Dendritic cell treated with granulocyte-macrophage colony-stimulating factor and Interleukin-4, amounts not matched to agents 40 ng/mL and 50 ng/mL, for 4 days (primary cell): ENCODE measurements around the gene TLE3.

ENCODE experiments used
- H3K27ac Mint-ChIP-seq: one replicate; pipeline ENCODE4 v1.8.0; 2022; ENCODE audit warnings: mild to moderate bottlenecking, mixed read lengths
- H3K27me3 Mint-ChIP-seq: one replicate; pipeline ENCODE4 v1.8.0; 2022; ENCODE audit warnings: mild to moderate bottlenecking, mixed read lengths
- H3K36me3 Mint-ChIP-seq: one replicate; pipeline ENCODE4 v1.8.0; 2022; ENCODE audit warnings: low read depth, mixed read lengths
- H3K4me1 Mint-ChIP-seq: one replicate; pipeline ENCODE4 v1.8.0; 2022; ENCODE audit warnings: low read depth, mixed read lengths
- H3K4me3 Mint-ChIP-seq: one replicate; pipeline ENCODE4 v1.8.0; 2022; ENCODE audit warnings: mild to moderate bottlenecking, moderate library complexity, mixed read lengths
- H3K9me3 Mint-ChIP-seq: one replicate; pipeline ENCODE4 v1.8.0; 2022; ENCODE audit warnings: mixed read lengths
- intact Hi-C: fragments of 100-400 bp; cut with micrococcal nuclease; formaldehyde crosslinking; loops from one replicate; pipeline ENCODE4 v1.15.0; 2022

The TLE3 gene

DNA sequence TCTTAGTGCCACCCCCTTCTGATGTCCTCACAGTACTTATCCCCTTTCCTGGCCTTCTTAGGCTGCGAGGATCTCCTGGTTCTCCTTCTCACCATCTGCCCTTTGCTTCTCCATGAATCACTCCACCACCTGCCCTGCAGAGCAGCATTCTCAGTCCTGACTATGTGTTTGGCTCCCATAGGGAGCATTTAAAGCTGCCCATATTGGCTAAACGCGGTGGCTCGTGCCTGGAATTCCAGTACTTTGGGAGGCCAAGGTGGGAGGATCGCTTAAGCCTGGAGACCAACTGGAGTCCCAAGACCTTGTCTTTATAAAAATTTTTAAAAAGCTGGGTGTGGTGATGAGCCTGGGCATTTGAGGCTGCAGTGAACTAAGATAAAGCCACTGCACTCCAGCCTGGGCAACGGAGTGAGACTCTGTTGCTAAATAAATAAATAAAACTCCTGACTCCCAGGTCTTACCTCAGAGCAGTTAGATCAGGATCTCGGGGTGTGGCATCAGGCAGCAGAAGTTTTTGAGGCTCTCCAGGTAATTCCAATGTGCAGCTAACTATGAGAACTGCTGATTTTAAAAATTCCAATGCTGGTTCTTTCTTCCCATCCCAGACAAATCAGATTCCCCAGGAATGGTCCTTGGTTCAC is 36.2 kb upstream of the TLE3 start:
- Mint-ChIP-seq H3K4me1 (peaks cover 5% of the 10 kb centered on the region), H3K27ac (no peak overlapping the region), H3K4me3 (no peak overlapping the region), H3K9me3 (no peaks in the 10 kb centered on the region), H3K36me3 (no peaks in the 10 kb centered on the region), H3K27me3 (peaks cover 48% of the 10 kb centered on the region)
- intact Hi-C loops, result no loop called here

DNA sequence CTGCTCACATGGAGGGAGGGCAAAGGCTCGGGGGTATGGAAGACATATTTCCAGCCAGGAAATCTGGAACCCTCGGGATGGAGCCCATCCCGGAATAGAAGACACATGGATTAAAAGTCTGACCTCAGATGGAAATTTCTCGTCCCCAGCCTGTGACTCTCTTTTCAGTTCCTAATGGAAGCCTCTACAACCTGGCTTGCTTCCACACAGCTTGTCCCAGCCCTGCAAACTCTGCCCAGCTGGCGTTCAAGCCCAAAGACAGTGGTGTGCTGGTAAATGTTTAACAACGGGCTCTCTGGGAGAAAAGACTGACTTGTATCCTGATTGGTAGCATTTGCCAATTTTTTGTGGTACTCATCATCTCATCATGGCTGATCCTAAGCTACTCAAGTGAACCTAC is 35.6 kb upstream of the TLE3 start:
- Mint-ChIP-seq H3K36me3 (no peaks in the 10 kb centered on the region), H3K4me3 (no peak overlapping the region), H3K9me3 (no peaks in the 10 kb centered on the region), H3K4me1 (peaks cover 10% of the 10 kb centered on the region), H3K27me3 (peaks cover 43% of the 10 kb centered on the region), H3K27ac (no peak overlapping the region)
- intact Hi-C loops, result no loop called here

DNA sequence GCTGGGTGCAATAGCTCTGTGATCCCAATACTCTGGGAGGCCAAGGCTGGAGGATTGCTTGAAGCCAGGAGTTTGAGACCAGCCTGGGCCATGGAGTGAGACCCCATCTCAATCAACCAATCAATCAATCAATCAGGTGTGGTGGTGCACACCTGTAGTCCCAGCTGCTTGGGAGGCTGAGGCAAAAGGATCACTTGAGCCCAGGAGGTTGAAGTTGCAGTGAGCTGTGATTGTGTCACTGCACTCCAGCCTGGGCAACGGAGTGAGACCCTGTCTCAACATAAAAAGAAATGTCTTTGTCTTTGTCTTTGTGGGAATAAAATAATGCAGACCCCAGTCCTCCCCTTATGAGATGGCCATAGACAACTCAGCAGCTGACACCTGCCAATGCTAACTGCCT is 34.9 kb upstream of the TLE3 start:
- H3K4me3 Mint-ChIP-seq, result no peak overlapping the region
- H3K4me1 Mint-ChIP-seq, result peaks cover 17% of the 10 kb centered on the region
- no peak overlapping the region for H3K27ac Mint-ChIP-seq
- no peaks in the 10 kb centered on the region for H3K36me3 Mint-ChIP-seq
- peaks cover 45% of the 10 kb centered on the region for H3K27me3 Mint-ChIP-seq
- intact Hi-C loops, result no loop called here
- no peaks in the 10 kb centered on the region for H3K9me3 Mint-ChIP-seq

DNA sequence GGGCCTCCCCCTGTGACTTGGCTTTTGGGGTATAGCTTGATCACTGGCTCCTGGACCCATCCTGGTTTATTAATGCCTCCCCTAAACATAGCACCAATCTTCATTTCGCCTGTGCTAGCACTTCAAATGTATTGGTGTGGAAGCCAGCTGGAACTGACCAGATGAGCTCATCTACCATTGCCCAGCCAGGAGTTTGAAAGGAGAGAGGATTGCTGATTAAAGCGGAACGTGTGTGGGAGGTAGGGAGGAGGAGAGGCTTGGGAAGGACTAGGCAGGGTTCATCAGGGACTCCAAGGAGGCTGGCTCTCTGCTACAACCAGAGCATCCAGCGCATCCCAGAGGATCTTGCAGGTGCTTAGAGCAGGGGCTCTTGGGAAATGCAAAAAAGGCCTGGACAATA is 34.4 kb upstream of the TLE3 start:
- H3K4me3 Mint-ChIP-seq, result no peak overlapping the region
- H3K9me3 Mint-ChIP-seq, result no peaks in the 10 kb centered on the region
- H3K36me3 Mint-ChIP-seq, result no peaks in the 10 kb centered on the region
- intact Hi-C loops, result no loop called here
- H3K27ac Mint-ChIP-seq, result no peak overlapping the region
- peaks cover 18% of the 10 kb centered on the region for H3K4me1 Mint-ChIP-seq
- peaks cover 48% of the 10 kb centered on the region for H3K27me3 Mint-ChIP-seq

DNA sequence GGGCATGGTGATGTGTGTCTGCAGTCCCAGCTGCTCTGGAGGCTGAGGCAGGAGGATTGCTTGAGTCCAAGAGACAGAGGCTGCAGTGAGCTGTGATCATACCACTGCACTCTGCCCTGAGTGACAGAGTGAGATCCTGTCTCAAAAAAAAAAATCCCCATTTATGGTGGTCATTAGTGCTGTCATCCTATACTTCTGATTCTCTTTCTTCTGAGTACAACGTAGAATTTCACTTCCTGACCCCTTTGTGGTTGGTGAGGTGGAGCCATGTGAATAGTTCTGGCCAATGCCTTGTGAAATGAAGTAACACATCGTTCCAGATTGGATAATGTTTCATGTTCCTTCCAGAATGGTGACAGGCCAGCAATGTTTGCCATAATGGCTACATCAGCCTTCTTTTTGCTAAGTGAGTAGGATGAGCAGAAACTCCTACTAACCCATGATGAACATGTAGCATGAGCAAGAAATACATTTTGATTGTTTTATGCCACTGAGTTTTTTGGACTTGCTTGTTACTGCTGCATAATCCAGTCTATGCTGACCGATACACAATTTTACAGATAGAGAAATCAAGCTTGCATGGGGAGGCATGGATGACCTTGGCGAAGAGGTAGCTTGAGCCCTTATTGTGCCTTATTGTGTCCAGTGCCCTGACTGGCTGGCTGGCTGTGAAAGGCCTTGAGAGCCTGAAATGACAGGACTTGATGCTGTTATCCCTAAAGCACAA is 30.9 kb upstream of the TLE3 start:
- no peak overlapping the region for H3K4me3 Mint-ChIP-seq
- intact Hi-C loops, result no loop called here
- no peaks in the 10 kb centered on the region for H3K9me3 Mint-ChIP-seq
- no peaks in the 10 kb centered on the region for H3K36me3 Mint-ChIP-seq
- H3K27ac Mint-ChIP-seq, result no peak overlapping the region
- H3K4me1 Mint-ChIP-seq, result peaks cover 18% of the 10 kb centered on the region
- peaks cover 60% of the 10 kb centered on the region for H3K27me3 Mint-ChIP-seq

DNA sequence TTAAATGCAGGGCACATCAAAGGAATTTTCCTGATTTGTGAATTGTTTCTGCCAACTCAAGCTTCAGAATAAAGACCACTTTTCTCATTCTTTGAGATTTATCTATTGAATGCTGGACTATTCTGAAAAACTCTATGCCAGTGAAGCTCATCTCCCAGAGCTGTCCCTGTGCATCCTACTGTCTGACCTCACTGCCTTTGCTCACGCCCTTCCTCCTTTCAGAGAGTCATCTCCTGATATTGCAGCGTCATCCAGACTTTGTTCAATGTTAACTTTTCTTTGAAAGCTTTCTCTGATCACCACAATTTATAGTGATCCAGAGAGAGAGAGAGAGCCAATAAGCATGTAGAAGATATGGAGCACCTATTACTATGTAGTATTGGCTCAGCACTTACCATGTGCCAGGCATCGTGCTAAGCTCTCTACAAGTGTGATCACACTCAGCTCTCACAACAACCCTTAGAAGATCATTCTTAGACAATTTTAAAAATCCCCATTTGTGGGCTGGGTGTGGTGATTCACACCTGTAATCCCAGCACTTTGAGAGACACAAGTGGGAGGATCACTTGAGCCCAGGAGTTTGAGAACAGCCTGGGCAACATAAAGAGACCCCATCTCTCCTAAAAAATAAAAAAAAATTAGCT is 30.2 kb upstream of the TLE3 start:
- Mint-ChIP-seq H3K36me3 (no peaks in the 10 kb centered on the region), H3K27ac (no peak overlapping the region), H3K4me1 (peaks cover 18% of the 10 kb centered on the region), H3K4me3 (no peak overlapping the region), H3K9me3 (no peaks in the 10 kb centered on the region), H3K27me3 (peaks cover 61% of the 10 kb centered on the region)
- intact Hi-C loops, result no loop called here

DNA sequence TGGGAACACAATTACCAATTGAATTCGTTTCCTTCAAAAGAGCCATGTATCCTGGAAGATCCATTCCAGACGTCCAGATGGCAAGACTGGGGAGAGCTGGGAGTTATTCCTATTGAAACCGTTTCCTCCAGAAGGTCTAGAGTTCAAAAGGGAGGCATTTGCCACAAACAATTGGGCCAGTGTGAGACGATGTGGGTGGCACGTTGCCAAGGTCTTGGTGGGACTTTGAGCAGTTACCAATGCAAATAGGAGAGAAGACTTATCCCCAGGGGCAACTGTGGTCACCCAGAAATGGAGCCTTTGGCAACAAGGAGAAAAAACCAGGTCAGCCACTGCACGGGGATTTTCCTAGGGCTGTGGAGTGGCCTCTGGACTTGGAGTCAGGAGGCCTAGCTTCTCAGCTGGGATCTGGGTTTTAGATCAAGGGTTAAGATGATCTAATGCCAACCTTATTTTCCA is 29.6 kb upstream of the TLE3 start:
- peaks cover 18% of the 10 kb centered on the region for H3K4me1 Mint-ChIP-seq
- H3K27ac Mint-ChIP-seq, result no peak overlapping the region
- intact Hi-C loops, result no loop called here
- H3K4me3 Mint-ChIP-seq, result no peak overlapping the region
- no peaks in the 10 kb centered on the region for H3K36me3 Mint-ChIP-seq
- no peaks in the 10 kb centered on the region for H3K9me3 Mint-ChIP-seq
- H3K27me3 Mint-ChIP-seq, result peaks cover 58% of the 10 kb centered on the region

DNA sequence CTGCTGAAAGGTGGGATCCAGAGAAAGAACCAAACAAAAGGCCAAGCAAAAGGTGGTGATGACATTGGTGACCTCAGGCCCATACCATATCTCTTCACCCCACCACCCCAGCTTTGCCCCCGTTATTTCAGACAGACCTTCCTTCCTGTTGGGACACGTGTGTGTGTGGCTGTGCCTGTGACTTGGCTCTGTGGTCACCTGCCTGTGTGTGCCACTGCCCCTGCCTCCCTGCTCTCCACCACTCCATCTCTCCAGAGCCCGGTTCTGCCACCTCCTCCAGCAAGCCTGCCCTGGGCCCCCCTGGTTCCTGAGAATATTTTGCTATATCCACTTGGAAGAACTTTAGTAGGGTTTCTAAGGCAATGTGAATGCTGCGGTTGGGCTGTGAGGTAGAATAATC is 28.6 kb upstream of the TLE3 start:
- no peaks in the 10 kb centered on the region for H3K9me3 Mint-ChIP-seq
- peaks cover 20% of the 10 kb centered on the region for H3K4me1 Mint-ChIP-seq
- H3K27me3 Mint-ChIP-seq, result peaks cover 57% of the 10 kb centered on the region
- no peaks in the 10 kb centered on the region for H3K36me3 Mint-ChIP-seq
- no peak overlapping the region for H3K4me3 Mint-ChIP-seq
- H3K27ac Mint-ChIP-seq, result no peak overlapping the region
- intact Hi-C loops, result no loop called here

DNA sequence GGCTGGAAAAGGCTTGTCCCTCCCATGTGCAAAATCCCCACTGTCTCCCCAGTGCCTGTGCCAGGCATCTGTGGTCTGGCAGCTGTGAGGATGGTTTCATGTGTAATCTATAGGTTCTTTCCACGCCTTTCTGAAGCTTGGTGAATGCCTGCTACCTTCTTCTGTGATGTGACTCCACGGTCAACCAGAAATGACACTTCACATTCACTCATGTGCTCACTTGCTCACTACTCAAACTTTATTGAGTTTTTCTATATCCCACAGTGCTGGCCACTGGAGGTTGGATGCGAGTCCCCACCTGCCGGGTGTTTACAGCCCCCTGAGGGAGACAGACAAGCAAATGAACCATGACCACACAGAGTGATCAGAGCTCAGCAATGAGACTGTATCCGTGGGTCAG is 27.9 kb upstream of the TLE3 start:
- no peak overlapping the region for H3K4me3 Mint-ChIP-seq
- no peaks in the 10 kb centered on the region for H3K9me3 Mint-ChIP-seq
- H3K36me3 Mint-ChIP-seq, result no peaks in the 10 kb centered on the region
- no peak overlapping the region for H3K27ac Mint-ChIP-seq
- H3K4me1 Mint-ChIP-seq, result peaks cover 27% of the 10 kb centered on the region
- intact Hi-C loops, result no loop called here
- H3K27me3 Mint-ChIP-seq, result peaks cover 63% of the 10 kb centered on the region

DNA sequence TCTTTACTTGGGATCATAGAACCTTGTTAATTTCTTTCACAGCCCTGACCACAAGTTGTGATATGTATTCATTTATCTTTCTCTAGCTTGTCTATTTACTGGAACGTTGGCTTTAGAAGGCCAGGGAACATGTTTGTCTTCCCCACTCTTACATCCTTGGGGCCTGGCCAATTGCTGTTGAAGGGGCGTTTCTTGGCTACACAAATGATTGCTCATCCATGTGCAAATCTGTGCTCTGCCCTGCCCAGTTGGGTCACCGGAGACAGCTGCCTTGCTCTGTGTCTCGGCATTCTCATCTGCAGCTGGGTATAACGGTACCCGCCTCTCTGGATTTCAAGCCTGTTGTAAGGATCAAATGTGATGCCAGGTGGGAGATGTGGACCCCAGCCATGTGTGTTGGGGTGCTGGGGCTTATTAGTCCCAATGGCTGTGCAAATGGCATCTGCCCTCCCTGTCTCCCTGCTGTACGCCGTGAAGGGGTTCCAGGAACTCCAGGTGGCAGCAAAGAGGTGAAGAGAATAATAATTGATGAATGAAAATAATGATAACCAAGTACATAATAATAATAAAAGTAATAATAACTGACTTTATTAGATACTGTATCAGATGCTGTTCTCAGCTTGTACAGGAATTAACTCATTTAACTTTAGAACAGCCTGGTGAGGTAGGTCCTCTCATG is 24.0 kb upstream of the TLE3 start:
- no peaks in the 10 kb centered on the region for H3K9me3 Mint-ChIP-seq
- H3K4me1 Mint-ChIP-seq, result peaks cover 13% of the 10 kb centered on the region
- H3K36me3 Mint-ChIP-seq, result no peaks in the 10 kb centered on the region
- H3K27me3 Mint-ChIP-seq, result peaks cover 55% of the 10 kb centered on the region
- H3K27ac Mint-ChIP-seq, result no peak overlapping the region
- intact Hi-C loops, result no loop called here
- no peak overlapping the region for H3K4me3 Mint-ChIP-seq

DNA sequence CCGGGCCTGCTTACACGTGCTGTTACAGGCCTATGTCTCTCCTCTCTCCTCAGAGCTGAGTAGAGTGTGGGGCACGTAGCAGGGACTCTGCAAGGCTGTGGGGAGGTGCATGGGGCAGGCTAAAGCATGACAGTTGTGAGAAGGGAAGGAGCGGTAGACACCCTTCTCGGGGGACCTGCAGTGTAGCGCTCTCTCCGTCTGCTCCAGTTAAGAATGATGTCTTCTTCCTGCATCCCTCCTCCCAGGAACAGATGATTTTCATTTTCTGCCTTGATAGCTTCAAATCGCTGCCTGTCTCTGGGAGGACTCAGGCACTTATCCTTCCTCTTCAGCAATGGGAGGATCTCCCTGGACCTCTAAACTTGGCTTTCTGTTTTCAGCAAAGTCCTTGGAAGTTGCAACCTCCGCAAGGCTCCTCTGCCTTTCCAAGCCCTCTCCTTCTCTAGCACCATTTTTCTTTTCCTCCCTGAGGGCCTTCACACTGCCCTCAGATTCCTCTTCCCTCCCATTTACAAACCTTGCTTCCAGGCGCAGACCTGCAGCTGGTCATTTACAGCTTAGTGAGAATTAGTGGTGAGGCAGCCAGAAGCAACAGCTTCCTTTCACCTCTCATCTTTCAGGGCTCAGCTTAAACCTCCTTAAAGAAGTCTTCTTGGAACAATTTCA is 23.4 kb upstream of the TLE3 start:
- intact Hi-C loops, result no loop called here
- Mint-ChIP-seq H3K9me3 (no peaks in the 10 kb centered on the region), H3K36me3 (no peaks in the 10 kb centered on the region), H3K4me1 (peaks cover 17% of the 10 kb centered on the region), H3K27me3 (peaks cover 55% of the 10 kb centered on the region), H3K4me3 (no peak overlapping the region), H3K27ac (no peak overlapping the region)

DNA sequence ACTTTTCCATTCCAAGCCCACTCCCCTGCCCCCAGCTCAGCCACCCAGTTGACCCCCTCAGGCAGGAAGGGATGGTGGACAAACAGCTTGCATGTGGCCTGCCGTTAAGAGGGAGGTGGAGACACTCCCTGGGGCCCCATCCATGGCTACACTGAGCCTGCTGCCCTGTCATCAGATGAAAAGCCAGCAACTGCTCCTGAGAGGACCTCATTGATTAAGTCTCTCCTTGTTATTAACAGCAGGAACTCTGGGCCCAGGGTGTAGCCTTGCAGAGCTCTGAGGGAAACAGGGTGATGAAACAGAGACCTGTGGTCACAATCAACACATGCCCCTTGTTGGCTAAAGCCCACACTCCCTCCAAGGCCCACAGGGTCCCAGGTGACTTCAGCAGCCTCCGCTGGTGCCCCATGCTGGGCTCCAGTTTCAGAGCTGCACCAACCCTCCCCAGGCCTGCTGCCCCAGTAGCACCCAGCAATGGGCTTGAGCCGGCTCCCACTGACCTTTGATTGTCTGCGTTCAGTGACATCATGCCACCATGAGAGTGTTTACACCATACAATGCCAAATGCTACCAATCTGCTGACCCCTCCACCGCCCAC is 22.3 kb upstream of the TLE3 start:
- no peaks in the 10 kb centered on the region for H3K9me3 Mint-ChIP-seq
- H3K4me1 Mint-ChIP-seq, result peaks cover 27% of the 10 kb centered on the region
- no peak overlapping the region for H3K27ac Mint-ChIP-seq
- H3K36me3 Mint-ChIP-seq, result no peaks in the 10 kb centered on the region
- H3K4me3 Mint-ChIP-seq, result no peak overlapping the region
- intact Hi-C loops, result no loop called here
- H3K27me3 Mint-ChIP-seq, result peaks cover 51% of the 10 kb centered on the region

DNA sequence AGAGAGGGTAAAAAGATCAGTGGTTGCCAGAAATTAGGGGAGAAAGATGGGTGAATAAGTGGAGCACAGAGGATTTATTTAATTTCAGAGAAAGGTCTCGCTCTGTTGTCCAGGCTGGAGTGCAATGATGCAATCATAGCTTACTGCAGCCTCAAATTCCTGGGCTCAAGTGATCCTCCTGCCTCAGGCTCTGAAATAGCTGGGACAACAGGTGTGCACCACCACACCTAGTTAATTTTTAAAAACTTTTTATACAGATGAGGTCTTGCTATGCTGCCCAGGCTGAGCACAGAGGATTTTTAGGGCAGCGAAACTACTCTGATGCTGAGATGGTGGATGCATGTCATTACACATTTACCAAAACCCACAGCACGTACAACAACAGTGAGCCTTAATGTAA is 20.9 kb upstream of the TLE3 start:
- intact Hi-C loops, result no loop called here
- H3K9me3 Mint-ChIP-seq, result no peaks in the 10 kb centered on the region
- peaks cover 40% of the 10 kb centered on the region for H3K4me1 Mint-ChIP-seq
- H3K4me3 Mint-ChIP-seq, result no peak overlapping the region
- no peak overlapping the region for H3K27ac Mint-ChIP-seq
- no peaks in the 10 kb centered on the region for H3K36me3 Mint-ChIP-seq
- H3K27me3 Mint-ChIP-seq, result peaks cover 44% of the 10 kb centered on the region
